Neural crest cell (in vitro differentiated cells): Measurements from ENCODE around the gene CD276. TPM values are rescaled to one million over a fixed set of nuclear protein-coding genes. Genes with fewer than 3 reads are reported as not detected.

Source experiments
- DNase-seq: peaks from one replicate; pipeline ENCODE4 v3.0.0; 2021; ENCODE audit warnings: low read depth, mixed read lengths, low spot score
- H3K27ac Mint-ChIP-seq: one replicate; pipeline ENCODE4 v1.8.0; 2021; ENCODE audit warnings: mild to moderate bottlenecking, mixed read lengths; ENCODE audit not compliant: unreplicated experiment
- H3K27me3 Mint-ChIP-seq: 2 replicates; pipeline ENCODE4 v1.8.0; 2021; ENCODE audit warnings: low read depth, mild to moderate bottlenecking, mixed read lengths
- H3K36me3 Mint-ChIP-seq: 2 replicates; pipeline ENCODE4 v1.8.0; 2021; ENCODE audit warnings: low read depth, mild to moderate bottlenecking, mixed read lengths
- H3K4me1 Mint-ChIP-seq: 2 replicates; pipeline ENCODE4 v1.8.0; 2021; ENCODE audit warnings: mixed read lengths
- H3K4me3 Mint-ChIP-seq: one replicate; pipeline ENCODE4 v1.8.0; 2021; ENCODE audit warnings: mild to moderate bottlenecking, mixed read lengths
- H3K9me3 Mint-ChIP-seq: 2 replicates; pipeline ENCODE4 v1.8.0; 2021; ENCODE audit warnings: mixed read lengths
- total RNA-seq: library from RNA; stranded (reverse); gene quantifications from 2 replicates; pipeline ENCODE4 v1.2.1, GENCODE V29; 2021
- TF ChIP-seq, protein P1 (sequence below): fragments of 200-600 bp; sonication (generic); conservative IDR thresholded peaks from 2 replicates; pipeline ENCODE4 v1.5.0; 2021; ENCODE audit warnings: antibody characterized with exemption, mild to moderate bottlenecking

Gene CD276
- total RNA-seq, 1 donor from 2014 or later, result 199 TPM

DNA sequence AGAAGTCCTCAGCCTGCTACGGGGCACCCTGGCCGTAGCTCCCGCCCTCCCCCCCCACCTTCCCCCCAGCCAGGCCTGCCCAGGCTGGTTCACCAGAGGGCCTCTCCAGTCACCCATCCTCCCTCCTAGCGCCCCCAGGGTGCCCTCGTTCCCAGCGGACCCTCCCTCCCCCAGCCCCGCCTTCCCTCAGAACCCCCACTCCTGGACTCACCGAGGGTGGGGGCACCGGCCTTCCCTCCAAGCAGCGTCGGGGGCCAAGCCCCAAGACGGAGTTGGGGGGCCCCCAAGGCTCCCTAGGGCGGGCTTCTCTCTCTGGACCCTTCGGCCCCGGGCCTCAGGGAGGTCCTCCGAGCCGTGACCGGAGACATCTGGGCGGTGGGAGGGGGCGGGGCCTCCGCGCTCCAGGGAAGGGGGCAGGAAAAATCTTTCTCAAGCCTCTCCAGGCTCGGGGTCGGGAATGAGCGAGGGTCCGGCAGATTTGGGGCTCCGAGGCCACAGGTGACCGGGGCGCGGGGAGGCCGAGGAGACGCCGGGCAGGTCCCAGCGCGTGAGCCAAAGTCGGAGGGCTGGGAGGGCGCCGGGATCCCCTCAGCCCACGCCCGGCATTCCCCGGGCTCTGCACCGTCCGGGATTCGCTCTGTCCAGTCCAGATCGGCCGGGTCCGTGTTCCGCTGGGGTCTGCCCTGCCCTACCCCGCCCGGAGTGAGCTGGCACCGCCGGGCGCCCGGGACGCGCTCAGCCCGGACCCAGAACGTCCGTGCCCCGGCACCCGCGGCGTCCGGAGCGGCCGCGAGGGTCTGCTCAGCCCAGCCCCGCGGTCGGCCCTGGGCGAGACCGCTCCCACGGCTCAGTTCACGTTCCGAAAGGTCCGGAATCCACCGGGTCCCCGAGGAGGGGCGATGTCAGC is 68.0 kb downstream of the CD276 start:
- Mint-ChIP-seq H3K9me3 (no peaks in the 10 kb centered on the region), H3K27ac (no peak overlapping the region), H3K36me3 (no peaks in the 10 kb centered on the region), H3K4me3 (no peak overlapping the region), H3K27me3 (peaks cover 34% of the 10 kb centered on the region), H3K4me1 (no peaks in the 10 kb centered on the region)
- TF ChIP-seq, protein P1, sequence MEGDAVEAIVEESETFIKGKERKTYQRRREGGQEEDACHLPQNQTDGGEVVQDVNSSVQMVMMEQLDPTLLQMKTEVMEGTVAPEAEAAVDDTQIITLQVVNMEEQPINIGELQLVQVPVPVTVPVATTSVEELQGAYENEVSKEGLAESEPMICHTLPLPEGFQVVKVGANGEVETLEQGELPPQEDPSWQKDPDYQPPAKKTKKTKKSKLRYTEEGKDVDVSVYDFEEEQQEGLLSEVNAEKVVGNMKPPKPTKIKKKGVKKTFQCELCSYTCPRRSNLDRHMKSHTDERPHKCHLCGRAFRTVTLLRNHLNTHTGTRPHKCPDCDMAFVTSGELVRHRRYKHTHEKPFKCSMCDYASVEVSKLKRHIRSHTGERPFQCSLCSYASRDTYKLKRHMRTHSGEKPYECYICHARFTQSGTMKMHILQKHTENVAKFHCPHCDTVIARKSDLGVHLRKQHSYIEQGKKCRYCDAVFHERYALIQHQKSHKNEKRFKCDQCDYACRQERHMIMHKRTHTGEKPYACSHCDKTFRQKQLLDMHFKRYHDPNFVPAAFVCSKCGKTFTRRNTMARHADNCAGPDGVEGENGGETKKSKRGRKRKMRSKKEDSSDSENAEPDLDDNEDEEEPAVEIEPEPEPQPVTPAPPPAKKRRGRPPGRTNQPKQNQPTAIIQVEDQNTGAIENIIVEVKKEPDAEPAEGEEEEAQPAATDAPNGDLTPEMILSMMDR, result no peak
- peak; percentile 16 for DNase-seq

DNA sequence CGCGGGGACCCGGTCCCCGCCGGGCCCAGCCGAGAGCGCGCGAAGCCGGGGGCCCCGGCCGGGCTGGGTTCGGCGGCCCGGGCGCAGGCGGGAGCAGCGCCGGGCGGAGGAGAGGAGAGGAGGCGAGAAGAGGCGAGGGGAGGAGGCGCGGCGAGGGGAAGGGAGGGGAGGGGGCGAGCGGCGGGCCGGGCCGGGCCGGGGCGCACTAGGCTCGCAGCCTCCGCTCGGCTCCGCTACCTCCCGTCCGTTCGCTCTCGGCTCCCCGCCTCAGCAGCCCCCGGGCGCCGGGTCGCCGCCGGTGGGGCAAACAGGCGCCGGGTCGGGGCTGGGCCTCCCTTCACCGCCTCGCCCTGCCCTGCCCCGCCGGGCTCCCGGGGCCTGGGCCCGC is 68.6 kb downstream of the CD276 start:
- Mint-ChIP-seq H3K4me1 (no peaks in the 10 kb centered on the region), H3K36me3 (no peaks in the 10 kb centered on the region), H3K27me3 (peaks cover 34% of the 10 kb centered on the region), H3K9me3 (no peaks in the 10 kb centered on the region), H3K27ac (no peak overlapping the region), H3K4me3 (no peak overlapping the region)
- peak; percentile 27 for DNase-seq
- TF ChIP-seq, protein P1, result no peak

DNA sequence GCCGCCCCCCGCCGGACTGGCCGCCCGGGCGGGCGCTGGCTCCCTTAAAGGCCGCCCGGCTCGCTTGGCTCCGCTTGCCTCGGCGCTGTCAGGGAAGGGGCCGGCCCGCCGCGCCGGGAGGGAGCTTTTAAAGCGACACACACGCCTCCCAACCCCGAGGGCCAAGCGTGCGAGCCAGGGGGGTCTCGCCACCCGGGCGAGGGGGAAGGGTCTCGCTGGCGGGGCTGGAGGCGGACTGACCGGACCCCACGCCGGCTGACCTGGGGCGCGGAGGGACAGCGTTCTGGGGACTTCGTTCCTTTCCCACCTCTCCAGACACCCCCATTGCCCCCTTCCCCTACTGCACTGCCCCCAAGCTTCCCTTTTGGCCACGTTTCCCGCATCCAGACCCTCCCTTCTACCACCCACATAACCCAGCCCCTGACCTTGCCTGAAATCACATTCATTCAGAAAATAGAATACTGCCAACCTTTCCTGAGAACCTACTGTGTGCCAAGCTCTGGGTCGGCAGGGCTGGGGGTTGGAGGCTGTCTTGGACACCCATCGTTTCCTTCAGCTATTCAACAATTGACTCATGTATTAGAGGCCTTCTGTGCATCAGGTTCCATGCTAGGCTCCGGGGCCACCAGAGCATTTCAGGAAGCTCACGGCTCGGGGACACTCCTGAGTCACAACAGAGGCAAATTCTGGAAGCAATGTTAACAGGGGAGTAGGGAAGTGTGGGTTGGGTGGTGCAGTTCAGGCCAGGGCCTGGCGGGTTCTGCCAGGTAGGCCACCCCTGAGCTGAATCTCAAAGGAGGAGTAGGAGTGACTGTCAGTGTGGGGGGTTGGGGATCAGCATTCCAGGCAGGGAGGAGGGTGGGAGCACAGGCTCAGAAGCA is 69.3 kb downstream of the CD276 start, which contains the start of gene INSYN1:
INSYN1 (minus strand) TSS at position 102 of the 881 bp plus-strand sequence. CDS start 2,221 bp downstream, outside the sequence.
- no peaks in the 10 kb centered on the region for H3K4me1 Mint-ChIP-seq
- no peaks in the 10 kb centered on the region for H3K36me3 Mint-ChIP-seq
- TF ChIP-seq, protein P1, result no peak
- DNase-seq, result peak; percentile 33
- no peak within 1 kb of the TSS for H3K27ac Mint-ChIP-seq
- peaks cover 34% of the 10 kb centered on the region for H3K27me3 Mint-ChIP-seq
- H3K4me3 Mint-ChIP-seq, result peak within 1 kb of the TSS; percentile 80
- no peaks in the 10 kb centered on the region for H3K9me3 Mint-ChIP-seq

DNA sequence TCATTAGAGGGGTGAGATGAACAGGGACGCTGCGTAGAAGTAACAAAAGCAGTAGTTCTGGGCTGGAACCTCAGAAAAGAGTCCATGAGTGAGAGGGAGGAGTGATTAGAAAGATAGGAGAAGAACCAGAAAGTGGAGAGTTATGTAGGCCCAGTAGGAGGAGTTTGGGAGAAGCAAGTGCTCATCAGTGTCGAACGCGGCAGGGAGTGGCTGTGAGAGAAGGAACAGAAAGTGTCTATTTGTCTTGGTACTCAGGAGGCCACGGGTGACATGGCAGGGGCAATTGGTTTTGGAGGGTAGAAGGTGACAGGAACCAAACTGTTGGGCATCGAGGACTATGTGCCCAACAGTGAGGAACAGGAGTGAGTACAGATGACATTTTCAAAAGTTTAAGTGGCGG is 70.3 kb downstream of the CD276 start:
- Mint-ChIP-seq H3K9me3 (no peaks in the 10 kb centered on the region), H3K27me3 (peaks cover 34% of the 10 kb centered on the region), H3K4me3 (peak overlapping the region; percentile 80), H3K4me1 (no peaks in the 10 kb centered on the region), H3K27ac (no peak overlapping the region), H3K36me3 (no peaks in the 10 kb centered on the region)
- TF ChIP-seq, protein P1, result no peak
- no peak for DNase-seq

DNA sequence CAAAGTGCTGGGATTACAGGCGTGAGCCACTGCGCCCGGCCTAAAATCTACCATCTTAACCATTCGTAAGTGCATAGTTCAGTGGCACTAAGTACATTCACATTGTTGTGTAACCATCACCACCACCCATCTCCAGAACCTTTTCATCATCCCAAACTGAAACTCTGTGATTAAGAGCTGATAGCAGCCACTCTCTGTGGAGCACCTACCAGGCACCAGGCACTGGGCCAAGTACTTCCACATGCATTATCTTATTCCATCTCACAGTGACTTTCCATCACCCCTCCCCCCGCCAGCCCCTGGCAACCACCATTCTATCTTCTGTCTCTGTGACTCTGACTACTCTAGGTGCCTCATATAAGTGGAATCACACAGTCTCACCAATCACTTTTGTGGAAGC is 71.3 kb downstream of the CD276 start:
- H3K4me3 Mint-ChIP-seq, result peak overlapping the region; percentile 59
- H3K9me3 Mint-ChIP-seq, result no peaks in the 10 kb centered on the region
- no peaks in the 10 kb centered on the region for H3K36me3 Mint-ChIP-seq
- no peak for DNase-seq
- H3K27ac Mint-ChIP-seq, result no peak overlapping the region
- no peaks in the 10 kb centered on the region for H3K4me1 Mint-ChIP-seq
- TF ChIP-seq, protein P1, result no peak
- peaks cover 28% of the 10 kb centered on the region for H3K27me3 Mint-ChIP-seq
